LNCAP (cell line): Measurements from ENCODE around the gene CDKAL1.

Source experiments
- TF ChIP-seq, protein P1 (sequence below): fragments of 450-650 bp; IDR thresholded peaks from 2 replicates; pipeline ENCODE4 v1.5.1; 2017; ENCODE audit warnings: mild to moderate bottlenecking

CDKAL1 gene

GRCh38 chr6:21151530-21151929, 617.3 kb downstream of the CDKAL1 start:
- TF ChIP-seq, protein P1, sequence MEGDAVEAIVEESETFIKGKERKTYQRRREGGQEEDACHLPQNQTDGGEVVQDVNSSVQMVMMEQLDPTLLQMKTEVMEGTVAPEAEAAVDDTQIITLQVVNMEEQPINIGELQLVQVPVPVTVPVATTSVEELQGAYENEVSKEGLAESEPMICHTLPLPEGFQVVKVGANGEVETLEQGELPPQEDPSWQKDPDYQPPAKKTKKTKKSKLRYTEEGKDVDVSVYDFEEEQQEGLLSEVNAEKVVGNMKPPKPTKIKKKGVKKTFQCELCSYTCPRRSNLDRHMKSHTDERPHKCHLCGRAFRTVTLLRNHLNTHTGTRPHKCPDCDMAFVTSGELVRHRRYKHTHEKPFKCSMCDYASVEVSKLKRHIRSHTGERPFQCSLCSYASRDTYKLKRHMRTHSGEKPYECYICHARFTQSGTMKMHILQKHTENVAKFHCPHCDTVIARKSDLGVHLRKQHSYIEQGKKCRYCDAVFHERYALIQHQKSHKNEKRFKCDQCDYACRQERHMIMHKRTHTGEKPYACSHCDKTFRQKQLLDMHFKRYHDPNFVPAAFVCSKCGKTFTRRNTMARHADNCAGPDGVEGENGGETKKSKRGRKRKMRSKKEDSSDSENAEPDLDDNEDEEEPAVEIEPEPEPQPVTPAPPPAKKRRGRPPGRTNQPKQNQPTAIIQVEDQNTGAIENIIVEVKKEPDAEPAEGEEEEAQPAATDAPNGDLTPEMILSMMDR = no peak

GRCh38 chr6:21157186-21157929, 623.1 kb downstream of the CDKAL1 start:
- TF ChIP-seq, protein P1 = no peak

- TF ChIP-seq, protein P1 = no peak
These were observed 623.9 kb downstream of the CDKAL1 start for GRCh38 chr6:21158149-21158548.

- TF ChIP-seq, protein P1 = no peak
These were observed 624.6 kb downstream of the CDKAL1 start for GRCh38 chr6:21158873-21159272.

- TF ChIP-seq, protein P1 = no peak
These were observed 625.2 kb downstream of the CDKAL1 start for GRCh38 chr6:21159465-21159864.

GRCh38 chr6:21161707-21162106, 627.5 kb downstream of the CDKAL1 start:
- TF ChIP-seq, protein P1 = no peak

GRCh38 chr6:21163110-21163837, 629.0 kb downstream of the CDKAL1 start:
- TF ChIP-seq, protein P1 = no peak
